Nephron progenitor cell (in vitro differentiated cells): ENCODE results near the gene TM6SF1.

Experiments used
- DNase-seq: peaks from one replicate; pipeline ENCODE4 v3.0.0; 2021
- H3K27ac Mint-ChIP-seq: 2 replicates; pipeline ENCODE4 v1.8.0; 2021; ENCODE audit warnings: mild to moderate bottlenecking, moderate library complexity, mixed read lengths
- H3K27me3 Mint-ChIP-seq: 2 replicates; pipeline ENCODE4 v1.8.0; 2021; ENCODE audit warnings: mild to moderate bottlenecking, low read depth, mixed read lengths; ENCODE audit not compliant: poor library complexity
- H3K36me3 Mint-ChIP-seq: 2 replicates; pipeline ENCODE4 v1.8.0; 2021; ENCODE audit warnings: low read depth, mixed read lengths
- H3K4me1 Mint-ChIP-seq: 2 replicates; pipeline ENCODE4 v1.8.0; 2021; ENCODE audit warnings: mixed read lengths
- H3K4me3 Mint-ChIP-seq: 2 replicates; pipeline ENCODE4 v1.8.0; 2021; ENCODE audit warnings: mild to moderate bottlenecking, moderate library complexity, mixed read lengths
- H3K9me3 Mint-ChIP-seq: 2 replicates; pipeline ENCODE4 v1.8.0; 2021; ENCODE audit warnings: mild to moderate bottlenecking, moderate library complexity, mixed read lengths
- CTCF ChIP-seq: fragments of 200-600 bp; sonication (generic); IDR thresholded peaks from 2 replicates; pipeline ENCODE4 v1.5.0; 2021; ENCODE audit warnings: antibody characterized with exemption

Gene TM6SF1

DNA sequence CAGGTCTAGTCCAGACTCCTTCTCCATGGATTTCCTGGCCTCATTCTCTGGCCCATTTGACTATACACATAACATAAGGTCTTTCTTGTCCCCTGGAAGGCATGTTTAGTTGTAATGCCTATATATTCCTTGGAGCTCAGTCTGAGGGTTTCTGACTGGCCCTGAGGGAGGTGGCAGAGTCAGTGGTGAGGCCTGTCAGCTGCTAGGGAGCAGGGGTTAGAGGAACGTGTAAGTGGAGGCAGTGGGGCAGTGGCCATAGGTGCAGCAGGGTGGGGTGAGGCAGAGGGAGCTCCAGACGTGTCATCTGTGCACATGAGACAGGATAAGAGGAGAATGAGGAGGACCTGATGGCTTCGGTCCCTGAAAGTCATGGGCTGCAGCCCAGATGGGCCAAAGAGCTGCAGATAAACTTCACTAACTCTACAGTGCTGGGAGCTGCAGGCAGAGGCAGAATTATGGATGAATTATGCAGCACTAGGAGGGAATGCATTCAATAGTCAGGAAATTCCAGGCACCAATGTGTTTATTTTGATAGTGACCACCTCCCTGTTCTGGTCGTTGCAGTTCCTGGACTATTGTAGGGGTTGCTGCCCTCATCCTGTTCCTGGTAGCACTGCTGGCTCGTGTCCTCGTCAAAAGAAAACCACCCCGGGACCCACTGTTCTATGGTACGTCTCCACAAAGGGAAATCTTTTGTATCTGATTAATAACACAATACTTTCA, 4.9 kb downstream of the TM6SF1 start:
- DNase-seq, result no peak
- peaks cover 41% of the 10 kb centered on the region for H3K27me3 Mint-ChIP-seq
- no peak for TF ChIP-seq CTCF
- H3K4me3 Mint-ChIP-seq, result no peak overlapping the region
- H3K9me3 Mint-ChIP-seq, result peaks cover 3% of the 10 kb centered on the region
- peaks cover 7% of the 10 kb centered on the region for H3K4me1 Mint-ChIP-seq
- no peak overlapping the region for H3K27ac Mint-ChIP-seq
- H3K36me3 Mint-ChIP-seq, result peaks cover 13% of the 10 kb centered on the region

DNA sequence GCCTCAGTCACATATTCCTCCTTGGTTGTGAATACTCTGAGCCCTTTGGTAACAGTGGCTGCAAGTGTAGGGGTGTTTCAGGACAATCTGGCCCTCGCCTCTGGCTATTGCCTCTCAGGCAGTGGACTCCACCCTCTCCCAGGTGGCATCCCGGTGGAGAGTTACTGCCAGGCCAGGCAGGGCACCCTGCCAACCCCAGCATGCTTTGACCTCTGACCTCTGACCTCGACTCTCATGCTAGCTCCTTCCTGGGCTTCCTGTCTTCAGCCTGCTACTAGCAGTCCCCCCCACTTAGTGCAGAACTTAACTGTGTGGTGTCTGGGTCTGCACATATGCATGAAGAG, 5.5 kb downstream of the TM6SF1 start:
- H3K4me1 Mint-ChIP-seq, result peaks cover 7% of the 10 kb centered on the region
- no peak overlapping the region for H3K27ac Mint-ChIP-seq
- DNase-seq, result no peak
- peaks cover 36% of the 10 kb centered on the region for H3K27me3 Mint-ChIP-seq
- H3K4me3 Mint-ChIP-seq, result no peak overlapping the region
- TF ChIP-seq CTCF, result no peak
- H3K9me3 Mint-ChIP-seq, result peaks cover 3% of the 10 kb centered on the region
- peaks cover 13% of the 10 kb centered on the region for H3K36me3 Mint-ChIP-seq

GRCh38 chr15:83113881-83114674, 6.6 kb downstream of the TM6SF1 start:
- Mint-ChIP-seq H3K9me3 (peaks cover 3% of the 10 kb centered on the region), H3K27ac (no peak overlapping the region), H3K27me3 (peaks cover 24% of the 10 kb centered on the region), H3K4me1 (peaks cover 7% of the 10 kb centered on the region), H3K36me3 (peaks cover 13% of the 10 kb centered on the region), H3K4me3 (no peak overlapping the region)
- DNase-seq, result no peak
- no peak for TF ChIP-seq CTCF

DNA sequence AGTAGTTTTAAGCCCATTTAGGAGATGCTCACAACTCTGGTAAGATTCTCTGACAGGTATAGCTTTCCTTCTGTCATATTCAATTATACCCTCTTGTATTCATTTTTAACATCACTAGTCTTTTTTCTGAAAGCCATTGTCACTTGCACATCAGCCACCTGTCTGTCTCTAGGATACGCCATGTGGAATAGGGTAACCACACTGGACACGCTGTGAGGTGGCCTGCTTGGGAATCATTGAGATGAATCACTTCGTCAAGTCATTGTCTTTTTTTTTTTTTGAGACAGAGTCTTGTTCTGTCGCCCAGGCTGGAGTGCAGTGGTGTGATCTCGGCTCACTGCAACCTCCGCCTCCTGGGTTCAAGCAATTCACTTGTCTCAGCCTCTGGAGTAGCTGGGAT, 7.4 kb downstream of the TM6SF1 start:
- Mint-ChIP-seq H3K4me3 (no peak overlapping the region), H3K4me1 (peaks cover 7% of the 10 kb centered on the region), H3K36me3 (peaks cover 13% of the 10 kb centered on the region), H3K27me3 (peaks cover 17% of the 10 kb centered on the region), H3K27ac (no peak overlapping the region), H3K9me3 (peaks cover 3% of the 10 kb centered on the region)
- DNase-seq, result no peak
- TF ChIP-seq CTCF, result no peak

DNA sequence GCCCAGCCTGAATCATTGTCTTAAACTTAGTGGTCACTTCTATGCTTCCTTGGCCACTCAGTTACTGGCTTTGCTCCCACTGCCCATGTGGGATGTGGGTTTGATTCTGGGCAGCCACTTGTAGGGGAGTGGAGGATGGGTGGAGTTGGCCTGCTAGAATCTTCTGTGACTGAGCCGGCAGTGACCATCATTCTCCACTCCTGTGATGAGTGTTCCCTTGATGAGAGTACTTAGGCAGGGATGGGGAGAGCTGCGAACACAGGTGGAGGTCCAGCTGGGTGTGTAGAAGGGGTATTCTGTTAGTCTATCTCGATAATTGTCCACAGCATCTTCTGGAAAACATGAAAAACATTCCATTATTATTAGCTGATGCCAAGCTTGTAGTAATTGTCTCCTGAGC, 8.0 kb downstream of the TM6SF1 start:
- Mint-ChIP-seq H3K27me3 (peaks cover 12% of the 10 kb centered on the region), H3K36me3 (peaks cover 13% of the 10 kb centered on the region), H3K27ac (no peak overlapping the region), H3K4me3 (no peak overlapping the region), H3K4me1 (peaks cover 7% of the 10 kb centered on the region), H3K9me3 (peaks cover 3% of the 10 kb centered on the region)
- TF ChIP-seq CTCF, result no peak
- no peak for DNase-seq
